ENCODE results near the gene SEMA4C. TPM values are rescaled to one million over a fixed set of nuclear protein-coding genes. Genes with fewer than 3 reads are reported as not detected.
A peak's percentile ranks its signal among the peaks of the same experiment; 100 is the strongest.

SEMA4C gene
- total and polyA plus RNA-seq, 2 of the 4 experiments (the other 2 are of a cell fraction), result 15.8 to 24.3 TPM

DNA sequence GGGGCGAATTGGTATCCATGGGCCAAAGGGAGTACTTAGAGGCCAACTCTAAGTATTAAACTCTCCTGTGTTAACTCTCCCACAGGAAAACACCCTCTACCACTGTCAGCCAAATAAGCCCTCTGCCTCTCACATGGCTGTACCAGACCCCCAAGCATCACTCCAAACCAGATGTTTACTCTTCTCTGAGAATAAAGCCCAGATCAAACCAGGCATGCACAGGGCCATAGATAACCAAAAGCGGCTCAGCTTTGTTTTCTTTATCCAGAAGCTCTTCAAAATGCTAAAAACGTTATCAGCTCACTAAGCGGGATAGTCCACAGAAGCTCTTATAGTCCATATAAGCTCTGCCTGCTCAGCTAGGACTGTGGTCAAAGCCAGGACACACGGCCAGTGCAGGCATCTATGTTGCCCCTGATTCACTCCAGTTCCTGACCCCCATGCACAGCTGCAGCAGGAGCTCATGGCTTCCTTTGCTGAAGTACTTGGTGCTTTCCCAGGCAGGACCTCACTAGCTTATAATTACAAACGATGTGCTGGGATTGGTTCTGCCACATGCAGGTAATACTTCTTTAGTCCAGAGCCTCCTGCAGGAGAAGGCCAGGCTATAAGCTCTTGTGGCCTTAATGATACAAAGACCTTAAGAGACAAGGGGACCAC, 21.0 kb upstream of the SEMA4C start (continued):
- no peak for TF ChIP-seq CEBPB (IDR thresholded peaks at IDR 0.05; ENCODE audit: low read depth, low read length)

DNA sequence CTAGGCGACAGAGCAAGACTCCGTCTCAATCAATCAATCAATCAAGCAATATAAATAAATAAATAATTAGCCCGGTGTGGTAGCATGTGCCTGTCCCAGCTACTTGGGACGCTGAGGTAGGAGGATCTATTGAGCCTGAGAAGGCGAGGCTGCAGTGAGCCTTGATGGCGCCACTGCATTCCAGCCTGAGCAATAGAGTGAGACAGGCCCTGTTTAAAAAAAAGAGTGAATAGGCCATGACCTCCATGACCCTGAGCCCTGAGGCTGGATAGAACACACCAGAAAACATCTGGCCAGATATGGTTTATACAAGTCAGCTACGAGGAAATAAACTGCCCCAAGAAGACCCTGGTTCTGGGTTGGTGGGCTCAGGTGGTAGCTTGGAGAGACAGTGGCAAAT, 20.4 kb upstream of the SEMA4C start:
- no peak overlapping the region for H2AK5ac ChIP-seq (ENCODE audit: low read depth, low read length)
- H4K5ac ChIP-seq (ENCODE audit: low read depth, low read length), result no peak overlapping the region
- H2BK5ac ChIP-seq (ENCODE audit: low read depth, low read length, poor library complexity, severe bottlenecking), result no peak overlapping the region
- no peaks in the 10 kb centered on the region; the same call in 1 of the 2 replicates for H3K27me3 ChIP-seq (ENCODE audit: control insufficient read depth, insufficient read depth, low read length)
- no peaks in the 10 kb centered on the region for H4K20me1 ChIP-seq (ENCODE audit: insufficient read depth, low read length)
- H3K14ac ChIP-seq (replicated peaks; ENCODE audit: low read depth, low read length), result no peak overlapping the region
- POLR2A ChIA-PET (ENCODE audit: unreplicated experiment), result no interaction called here
- dilution Hi-C loops (cut with HindIII; ENCODE audit: low sequenced_read_pairs, unreplicated experiment) (no loop called here), in situ Hi-C loops (cut with MboI; ENCODE audit: low sequenced_read_pairs) (no loop called here), intact Hi-C loops (cut with micrococcal nuclease) (no loop called here)
- H3K4ac ChIP-seq (ENCODE audit: low read depth, low read length), result no peak overlapping the region
- DNase-seq (no peak), ATAC-seq (ENCODE audit: low read depth) (no peak)
- H3K4me1 ChIP-seq (ENCODE audit: control insufficient read depth, insufficient read depth, low read length), result peaks cover 14% of the 10 kb centered on the region
- H2BK20ac ChIP-seq (ENCODE audit: low read depth, low read length), result no peak overlapping the region
- H3K9ac ChIP-seq (ENCODE audit: low read depth, low read length), result no peak overlapping the region
- H3K36me3 ChIP-seq (ENCODE audit: control insufficient read depth, insufficient read depth, low read length), result no peaks in the 10 kb centered on the region
- no peak overlapping the region for H3K18ac ChIP-seq (ENCODE audit: low read depth, low read length)
- no peak overlapping the region for H3K4me2 ChIP-seq (ENCODE audit: low read depth, low read length)
- no peak overlapping the region for H3K56ac ChIP-seq (ENCODE audit: extremely low read depth, insufficient read depth, low read length)
- WGBS, 2 experiments (ENCODE audit: extremely low coverage in 2 of 2, insufficient read length in 1 of 2), result no CpG with 5 or more reads among the region's 7 CpGs
- no peak overlapping the region for H3K23ac ChIP-seq (ENCODE audit: low read depth, low read length)
- no peaks in the 10 kb centered on the region for H3K79me1 ChIP-seq (ENCODE audit: low read depth in 1 of 2, low read length in 2 of 2)
- CTCF ChIA-PET, result no interaction called here
- H3K27ac ChIP-seq (ENCODE audit: insufficient read depth, low read length), result no peak overlapping the region
- H4K91ac ChIP-seq (ENCODE audit: insufficient read depth, low read depth, low read length), result no peak overlapping the region
- no peak overlapping the region for H3K4me3 ChIP-seq (ENCODE audit: insufficient read depth, low read depth, low read length)
- peak overlapping the region; percentile 11 for H2AK9ac ChIP-seq (replicated peaks; ENCODE audit: low read depth, low read length, poor library complexity)
- H3K9me1 ChIP-seq (ENCODE audit: insufficient read depth, low read length), result peaks cover 13% of the 10 kb centered on the region
- H3K9me3 ChIP-seq (ENCODE audit: control insufficient read depth, insufficient read depth, low read length), result no peaks in the 10 kb centered on the region
- no peak overlapping the region for H4K8ac ChIP-seq (ENCODE audit: low read depth in 2 of 2, low read length in 2 of 2)
- no TSS peak for BruUV-seq (replicated peaks)
- no peak overlapping the region for H2AFZ ChIP-seq (replicated peaks; ENCODE audit: low read length, poor library complexity)
- H2BK120ac ChIP-seq (ENCODE audit: low read depth, low read length), result no peak overlapping the region
- H2BK15ac ChIP-seq (ENCODE audit: low read depth, low read length), result no peak overlapping the region
- TF ChIP-seq CEBPB (IDR thresholded peaks at IDR 0.05; ENCODE audit: low read depth, low read length) (no peak), ELK1 (IDR thresholded peaks at IDR 0.05; ENCODE audit: borderline replicate concordance, low read depth, low read length) (no peak), MXI1 (IDR thresholded peaks at IDR 0.05; ENCODE audit: borderline replicate concordance, low read depth, low read length) (no peak), FOS (IDR thresholded peaks at IDR 0.05; ENCODE audit: low read depth, low read length) (no peak), RCOR1 (IDR thresholded peaks at IDR 0.05; ENCODE audit: insufficient replicate concordance, low read length) (no peak), CHD1 (IDR thresholded peaks at IDR 0.05; ENCODE audit: low read depth, low read length) (no peak), BHLHE40 (IDR thresholded peaks at IDR 0.05; ENCODE audit: low read depth, low read length) (no peak), SMC3 (IDR thresholded peaks at IDR 0.05; ENCODE audit: low read depth, low read length) (no peak), MAFK (IDR thresholded peaks at IDR 0.05; ENCODE audit: low read depth, low read length) (no peak), RFX5 (IDR thresholded peaks at IDR 0.05; ENCODE audit: low read depth, low read length) (no peak), POLR2A (IDR thresholded peaks at IDR 0.05; ENCODE audit: low read depth, low read length) (no peak), MAZ (IDR thresholded peaks at IDR 0.05; ENCODE audit: borderline replicate concordance, low read depth, low read length) (no peak)
- TF ChIP-seq, protein P1, sequence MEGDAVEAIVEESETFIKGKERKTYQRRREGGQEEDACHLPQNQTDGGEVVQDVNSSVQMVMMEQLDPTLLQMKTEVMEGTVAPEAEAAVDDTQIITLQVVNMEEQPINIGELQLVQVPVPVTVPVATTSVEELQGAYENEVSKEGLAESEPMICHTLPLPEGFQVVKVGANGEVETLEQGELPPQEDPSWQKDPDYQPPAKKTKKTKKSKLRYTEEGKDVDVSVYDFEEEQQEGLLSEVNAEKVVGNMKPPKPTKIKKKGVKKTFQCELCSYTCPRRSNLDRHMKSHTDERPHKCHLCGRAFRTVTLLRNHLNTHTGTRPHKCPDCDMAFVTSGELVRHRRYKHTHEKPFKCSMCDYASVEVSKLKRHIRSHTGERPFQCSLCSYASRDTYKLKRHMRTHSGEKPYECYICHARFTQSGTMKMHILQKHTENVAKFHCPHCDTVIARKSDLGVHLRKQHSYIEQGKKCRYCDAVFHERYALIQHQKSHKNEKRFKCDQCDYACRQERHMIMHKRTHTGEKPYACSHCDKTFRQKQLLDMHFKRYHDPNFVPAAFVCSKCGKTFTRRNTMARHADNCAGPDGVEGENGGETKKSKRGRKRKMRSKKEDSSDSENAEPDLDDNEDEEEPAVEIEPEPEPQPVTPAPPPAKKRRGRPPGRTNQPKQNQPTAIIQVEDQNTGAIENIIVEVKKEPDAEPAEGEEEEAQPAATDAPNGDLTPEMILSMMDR (conservative IDR thresholded peaks at IDR 0.05; ENCODE audit: low read depth, low read length), result no peak
- TF ChIP-seq, protein P2, sequence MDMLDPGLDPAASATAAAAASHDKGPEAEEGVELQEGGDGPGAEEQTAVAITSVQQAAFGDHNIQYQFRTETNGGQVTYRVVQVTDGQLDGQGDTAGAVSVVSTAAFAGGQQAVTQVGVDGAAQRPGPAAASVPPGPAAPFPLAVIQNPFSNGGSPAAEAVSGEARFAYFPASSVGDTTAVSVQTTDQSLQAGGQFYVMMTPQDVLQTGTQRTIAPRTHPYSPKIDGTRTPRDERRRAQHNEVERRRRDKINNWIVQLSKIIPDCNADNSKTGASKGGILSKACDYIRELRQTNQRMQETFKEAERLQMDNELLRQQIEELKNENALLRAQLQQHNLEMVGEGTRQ (IDR thresholded peaks at IDR 0.05; ENCODE audit: low read depth, low read length), result no peak
